ENCODE measurements around the gene RAP1B. TPM values are rescaled to one million over a fixed set of nuclear protein-coding genes. Genes with fewer than 3 reads are reported as not detected.

The RAP1B gene
- total RNA-seq, 1 experiment from 2014 or later, result 89.3 TPM

DNA sequence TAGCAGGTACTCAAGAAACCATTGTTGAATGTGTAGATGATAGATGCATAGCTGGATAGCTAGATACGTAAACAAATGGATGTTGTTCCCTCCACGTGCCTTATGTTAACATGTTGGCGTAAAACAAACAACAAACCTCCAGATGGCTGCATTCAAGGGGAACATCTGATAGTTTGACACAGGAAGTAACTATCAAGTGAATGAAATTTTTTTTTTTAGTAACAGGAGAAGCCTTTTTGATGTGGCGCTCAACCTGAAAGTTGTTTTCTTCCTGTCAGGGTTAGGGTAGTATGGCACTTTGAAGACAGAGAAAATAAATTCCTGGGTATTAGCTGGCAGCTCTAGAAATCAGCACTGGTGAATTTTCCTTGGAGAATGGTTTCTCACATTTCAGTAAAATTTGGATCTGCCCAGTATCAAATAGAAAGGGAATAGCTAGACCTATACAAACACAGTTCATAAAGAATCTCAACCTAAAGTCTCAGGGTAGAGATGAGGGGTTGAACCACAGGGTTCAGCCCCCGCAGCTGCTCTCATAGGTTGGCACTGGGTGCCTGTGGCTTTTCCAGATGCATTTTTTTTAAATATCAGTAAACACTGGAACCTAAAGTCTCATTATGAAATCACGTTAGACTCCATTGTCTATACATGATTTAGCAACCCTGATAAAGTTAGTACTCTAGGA is 18.8 kb upstream of the RAP1B start:
- H3K4me3 ChIP-seq (ENCODE audit: insufficient read depth, low read depth, low read length), result no peak overlapping the region
- no peak for DNase-seq
- no peaks in the 10 kb centered on the region for H3K27me3 ChIP-seq (ENCODE audit: control insufficient read depth, insufficient read depth, low read length)
- no peaks in the 10 kb centered on the region for H3K36me3 ChIP-seq (replicated peaks; ENCODE audit: control insufficient read depth, insufficient read depth, low read length)

DNA sequence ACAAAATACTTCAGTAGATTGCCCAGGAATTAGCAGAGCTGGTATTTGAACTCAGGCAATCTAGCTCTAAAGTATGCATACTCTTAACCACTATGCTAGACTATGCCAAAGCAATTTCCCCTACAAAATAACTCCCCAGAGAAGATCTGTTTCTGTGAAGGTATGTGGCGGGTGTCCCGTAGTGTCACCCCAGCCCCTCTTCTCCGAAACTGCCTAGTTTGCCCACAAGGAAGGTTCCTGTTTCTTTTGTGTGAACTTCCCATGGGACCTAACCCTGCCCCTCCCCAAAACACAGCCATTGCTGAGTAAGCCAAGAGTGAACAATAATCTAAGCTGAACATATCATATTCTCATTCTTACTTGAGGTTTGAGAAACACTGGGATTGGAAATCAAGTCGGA is 15.5 kb upstream of the RAP1B start:
- no peak for DNase-seq
- H3K4me3 ChIP-seq (ENCODE audit: insufficient read depth, low read depth, low read length), result no peak overlapping the region
- no peaks in the 10 kb centered on the region for H3K27me3 ChIP-seq (ENCODE audit: control insufficient read depth, insufficient read depth, low read length)
- no peaks in the 10 kb centered on the region for H3K36me3 ChIP-seq (replicated peaks; ENCODE audit: control insufficient read depth, insufficient read depth, low read length)

GRCh38 chr12:68601767-68602166 is 8.9 kb upstream of the RAP1B start:
- H3K4me3 ChIP-seq (ENCODE audit: insufficient read depth, low read depth, low read length), result no peak overlapping the region
- H3K36me3 ChIP-seq (replicated peaks; ENCODE audit: control insufficient read depth, insufficient read depth, low read length), result no peaks in the 10 kb centered on the region
- no peak for DNase-seq
- no peaks in the 10 kb centered on the region for H3K27me3 ChIP-seq (ENCODE audit: control insufficient read depth, insufficient read depth, low read length)

- Histone ChIP-seq H3K4me3 (ENCODE audit: insufficient read depth, low read depth, low read length) (no peak overlapping the region), H3K27me3 (ENCODE audit: control insufficient read depth, insufficient read depth, low read length) (no peaks in the 10 kb centered on the region)
- no peak for DNase-seq
Observed at GRCh38 chr12:68602720-68603119, 8.0 kb upstream of the RAP1B start.

GRCh38 chr12:68608191-68608590 is 2.5 kb upstream of the RAP1B start:
- Histone ChIP-seq H3K4me3 (ENCODE audit: insufficient read depth, low read depth, low read length) (no peak overlapping the region), H3K36me3 (replicated peaks; ENCODE audit: control insufficient read depth, insufficient read depth, low read length) (no peaks in the 10 kb centered on the region), H3K27me3 (ENCODE audit: control insufficient read depth, insufficient read depth, low read length) (no peaks in the 10 kb centered on the region)
- DNase-seq, result no peak

More at GRCh38 chr12:68602720-68603119, 8.0 kb upstream of the RAP1B start:
- H3K36me3 ChIP-seq (replicated peaks; ENCODE audit: control insufficient read depth, insufficient read depth, low read length), result no peaks in the 10 kb centered on the region

DNA sequence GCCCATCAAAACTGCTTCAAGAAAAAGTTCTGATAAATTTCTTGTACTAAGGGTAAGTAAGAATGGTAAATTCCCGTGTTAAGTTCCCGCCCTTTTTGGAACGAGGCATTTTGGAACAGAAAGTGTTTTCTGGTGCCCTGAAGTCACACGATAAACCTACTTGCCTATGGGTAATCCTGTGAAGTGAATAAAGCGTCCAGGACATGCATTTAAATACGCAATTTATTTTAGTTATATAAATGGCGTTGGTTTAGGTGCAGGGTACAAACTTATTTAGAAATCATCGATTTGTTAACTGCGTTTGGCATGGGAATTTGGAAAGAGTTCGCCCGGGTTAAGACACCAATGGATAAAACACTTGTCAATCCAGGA is 715 bp upstream of the RAP1B start:
- Histone ChIP-seq H3K27me3 (ENCODE audit: control insufficient read depth, insufficient read depth, low read length) (no peaks in the 10 kb centered on the region), H3K4me3 (ENCODE audit: insufficient read depth, low read depth, low read length) (peak overlapping the region; percentile 72), H3K36me3 (replicated peaks; ENCODE audit: control insufficient read depth, insufficient read depth, low read length) (no peaks in the 10 kb centered on the region)
- no peak for DNase-seq

DNA sequence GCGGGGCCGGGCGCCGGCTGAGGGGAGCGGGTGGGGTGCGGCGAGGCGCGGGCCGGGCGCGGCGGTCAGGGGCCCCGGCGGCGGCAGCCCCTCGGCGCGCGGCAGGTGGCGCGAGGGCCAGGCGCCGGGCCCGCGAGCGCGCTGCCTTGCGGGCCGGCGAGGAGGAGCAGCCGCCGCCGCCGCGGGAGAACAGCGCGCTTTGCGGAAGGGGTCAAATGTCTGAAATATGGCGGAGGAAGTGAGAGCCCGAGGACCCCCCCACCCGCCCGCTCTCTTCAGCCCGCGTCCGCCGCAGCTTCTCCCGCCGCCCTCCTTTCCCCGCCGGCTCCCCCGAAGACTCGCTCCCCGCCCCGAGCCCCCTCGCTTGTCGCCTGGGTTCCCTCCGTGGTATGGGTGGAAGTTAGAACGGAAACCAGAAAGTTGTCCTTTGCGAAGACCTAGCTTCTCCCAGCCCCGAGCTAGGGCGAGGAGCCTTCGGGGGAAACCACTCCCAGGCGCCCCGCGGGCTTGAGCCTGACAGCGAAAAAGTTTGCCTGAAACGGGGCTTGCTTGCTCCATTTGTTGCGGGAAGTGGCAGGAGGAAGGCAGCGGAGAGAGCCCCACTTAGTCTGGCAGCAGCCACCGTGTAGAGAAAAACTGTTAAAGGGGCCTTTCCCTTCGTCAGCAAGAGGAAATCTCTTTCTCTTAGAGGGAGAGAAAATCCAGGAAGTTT is 551 bp downstream of the RAP1B start:
- H3K4me3 ChIP-seq (ENCODE audit: insufficient read depth, low read depth, low read length), result peak overlapping the region; percentile 65
- H3K27me3 ChIP-seq (ENCODE audit: control insufficient read depth, insufficient read depth, low read length), result no peaks in the 10 kb centered on the region
- DNase-seq, result peak; percentile 86
- H3K36me3 ChIP-seq (replicated peaks; ENCODE audit: control insufficient read depth, insufficient read depth, low read length), result no peaks in the 10 kb centered on the region

DNA sequence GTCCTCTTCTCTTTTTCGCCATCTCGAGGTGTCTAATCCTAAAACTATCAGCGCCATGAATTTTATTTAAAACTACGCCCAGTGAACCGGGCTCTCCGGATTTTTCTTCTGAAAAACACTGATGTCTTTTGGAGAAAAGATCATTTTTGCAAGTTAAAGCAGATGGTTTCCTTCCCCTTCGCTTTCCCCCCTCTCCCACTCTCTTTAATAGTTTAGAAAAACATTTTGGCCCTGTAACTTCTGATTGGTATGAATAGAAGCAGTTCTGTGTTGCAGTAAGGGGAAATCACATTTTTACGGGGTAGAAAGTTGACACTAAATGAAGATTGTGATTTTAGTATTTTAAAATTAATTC is 1.1 kb downstream of the RAP1B start:
- DNase-seq, result no peak
- H3K4me3 ChIP-seq (ENCODE audit: insufficient read depth, low read depth, low read length), result peak overlapping the region; percentile 65
- H3K36me3 ChIP-seq (replicated peaks; ENCODE audit: control insufficient read depth, insufficient read depth, low read length), result no peaks in the 10 kb centered on the region
- H3K27me3 ChIP-seq (ENCODE audit: control insufficient read depth, insufficient read depth, low read length), result no peaks in the 10 kb centered on the region

GRCh38 chr12:68612202-68612601 is 1.5 kb downstream of the RAP1B start:
- Histone ChIP-seq H3K4me3 (ENCODE audit: insufficient read depth, low read depth, low read length) (peak overlapping the region; percentile 65; the same call in 1 of the 2 replicates), H3K27me3 (ENCODE audit: control insufficient read depth, insufficient read depth, low read length) (no peaks in the 10 kb centered on the region), H3K36me3 (replicated peaks; ENCODE audit: control insufficient read depth, insufficient read depth, low read length) (no peaks in the 10 kb centered on the region)
- DNase-seq, result no peak

DNA sequence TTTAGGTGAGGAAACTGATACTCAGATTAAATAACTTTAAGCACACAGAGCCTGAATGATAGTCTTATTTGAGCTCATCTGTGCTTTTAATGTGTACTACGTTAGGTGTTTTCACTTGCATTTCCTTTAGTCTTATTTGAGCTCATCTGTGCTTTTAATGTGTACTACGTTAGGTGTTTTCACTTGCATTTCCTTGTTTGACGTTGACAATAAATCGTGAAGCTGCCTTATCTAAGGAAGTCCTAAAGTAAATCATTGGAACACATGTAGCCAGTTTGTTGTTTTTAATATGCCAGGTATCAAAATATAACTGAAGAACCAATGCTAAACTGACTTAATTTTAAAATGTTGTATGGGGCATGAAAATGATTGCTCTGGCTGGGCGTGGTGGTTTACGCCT is 2.0 kb downstream of the RAP1B start:
- DNase-seq, result no peak
- no peaks in the 10 kb centered on the region for H3K27me3 ChIP-seq (ENCODE audit: control insufficient read depth, insufficient read depth, low read length)
- no peak overlapping the region for H3K4me3 ChIP-seq (ENCODE audit: insufficient read depth, low read depth, low read length)
- no peaks in the 10 kb centered on the region for H3K36me3 ChIP-seq (replicated peaks; ENCODE audit: control insufficient read depth, insufficient read depth, low read length)

DNA sequence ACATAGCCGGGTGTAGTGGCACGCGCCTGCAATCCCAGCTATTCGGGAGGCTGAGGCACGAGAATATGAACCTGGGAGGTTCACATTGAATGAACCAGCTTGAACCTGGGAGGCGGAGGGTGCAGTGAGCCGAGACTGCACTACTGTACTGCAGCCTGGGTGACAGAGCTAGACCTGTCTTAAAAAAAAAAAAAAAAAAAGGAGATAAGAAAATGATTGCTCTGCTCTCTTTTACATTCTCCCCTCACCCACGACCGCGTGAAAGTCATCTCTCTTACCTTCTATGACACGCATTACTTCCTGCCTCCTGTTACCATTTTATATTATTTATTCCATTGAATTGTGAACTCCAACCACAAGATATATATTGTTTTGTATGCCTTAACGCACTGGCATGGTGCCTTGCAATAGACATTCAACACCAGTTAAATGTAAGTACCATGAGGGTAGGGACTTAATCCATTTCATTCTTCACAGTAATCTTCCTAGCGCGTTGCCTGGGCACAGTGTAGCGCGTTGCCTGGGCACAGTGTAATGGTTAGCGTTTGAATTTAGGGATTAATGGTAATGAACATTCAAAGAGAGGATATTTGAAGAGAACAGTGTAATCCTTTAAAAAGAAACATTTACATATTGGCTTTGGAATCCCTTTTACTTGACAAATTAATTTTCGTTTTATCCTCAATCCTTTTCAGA is 2.7 kb downstream of the RAP1B start:
- H3K4me3 ChIP-seq (ENCODE audit: insufficient read depth, low read depth, low read length), result no peak overlapping the region
- H3K27me3 ChIP-seq (ENCODE audit: control insufficient read depth, insufficient read depth, low read length), result no peaks in the 10 kb centered on the region
- DNase-seq, result no peak
- no peaks in the 10 kb centered on the region for H3K36me3 ChIP-seq (replicated peaks; ENCODE audit: control insufficient read depth, insufficient read depth, low read length)

GRCh38 chr12:68614105-68614679 is 3.5 kb downstream of the RAP1B start:
- H3K36me3 ChIP-seq (replicated peaks; ENCODE audit: control insufficient read depth, insufficient read depth, low read length), result no peaks in the 10 kb centered on the region
- no peaks in the 10 kb centered on the region for H3K27me3 ChIP-seq (ENCODE audit: control insufficient read depth, insufficient read depth, low read length)
- no peak for DNase-seq
- no peak overlapping the region for H3K4me3 ChIP-seq (ENCODE audit: insufficient read depth, low read depth, low read length)

DNA sequence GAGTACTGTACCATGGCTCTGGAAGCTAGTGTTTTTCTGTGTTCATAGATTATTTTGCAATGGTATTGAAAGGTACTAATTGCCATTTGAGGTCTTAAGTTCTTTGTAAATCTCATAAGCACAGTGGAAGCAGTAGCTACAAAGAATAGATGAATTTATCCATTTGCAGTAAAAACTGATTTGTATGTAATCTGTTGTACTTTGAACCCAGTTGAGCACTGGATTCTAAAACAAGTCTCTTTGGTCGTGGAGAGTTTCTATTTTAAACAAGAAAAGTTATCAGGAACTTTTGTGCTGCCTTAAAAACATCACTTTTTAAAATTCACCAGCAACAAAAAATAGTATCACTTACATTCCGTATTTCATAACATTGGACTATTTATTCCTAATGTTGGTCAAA is 4.1 kb downstream of the RAP1B start:
- DNase-seq, result no peak
- H3K36me3 ChIP-seq (replicated peaks; ENCODE audit: control insufficient read depth, insufficient read depth, low read length), result no peaks in the 10 kb centered on the region
- no peaks in the 10 kb centered on the region for H3K27me3 ChIP-seq (ENCODE audit: control insufficient read depth, insufficient read depth, low read length)
- no peak overlapping the region for H3K4me3 ChIP-seq (ENCODE audit: insufficient read depth, low read depth, low read length)

GRCh38 chr12:68617160-68617926 is 6.6 kb downstream of the RAP1B start:
- H3K4me3 ChIP-seq (ENCODE audit: insufficient read depth, low read depth, low read length), result no peak overlapping the region
- no peaks in the 10 kb centered on the region for H3K27me3 ChIP-seq (ENCODE audit: control insufficient read depth, insufficient read depth, low read length)
- DNase-seq, result no peak
- no peaks in the 10 kb centered on the region for H3K36me3 ChIP-seq (replicated peaks; ENCODE audit: control insufficient read depth, insufficient read depth, low read length)
